ENCODE data around the gene MTUS2.

GRCh38 chr13:29457299-29457698, 637.2 kb downstream of the MTUS2 start:
- no peak for TF ChIP-seq CTCF (IDR thresholded peaks at IDR 0.05; ENCODE audit: low read length)
- TF ChIP-seq EZH2 (optimal IDR thresholded peaks at IDR 0.05; ENCODE audit: low read depth, low read length) = no peak
- no peak for TF ChIP-seq EZH2phosphoT487 (IDR thresholded peaks at IDR 0.05; ENCODE audit: low read length)

All from MM.1S (cell line).